ENCODE data around the gene TAS2R20. TPM values are rescaled to one million over a fixed set of nuclear protein-coding genes. Genes with fewer than 3 reads are reported as not detected.

The TAS2R20 gene
- total and polyA plus RNA-seq, 10 of the 15 experiments (the other 5 are each of a cell fraction or from before 2014, with no cell fraction given), result 0.07 to 3.9 (median 0.65) TPM

- 54% methylated on average over 4 of the region's 4 CpGs for WGBS (ENCODE audit: insufficient coverage, insufficient replicate concordance, low lambda C conversion rate, missing lambda C conversion rate)
- no peak for FAIRE-seq
Observed at GRCh38 chr12:10960211-10960610, 37.9 kb downstream of the TAS2R20 start.

GRCh38 chr12:10959804-10960203 lies 38.3 kb downstream of the TAS2R20 start:
- DNase-seq (ENCODE audit: low read depth, low spot score) (no peak), FAIRE-seq (no peak), ATAC-seq (no peak)
- Histone ChIP-seq H3K27me3 (replicated peaks in 1 of 2; ENCODE audit: control insufficient read depth in 2 of 2, insufficient read depth in 2 of 2, low read length in 1 of 2) (no peaks in the 10 kb centered on the region), H3K27ac (ENCODE audit: control insufficient read depth, insufficient read depth) (no peak overlapping the region), H3K79me2 (ENCODE audit: control insufficient read depth, insufficient read depth, low read length) (peaks cover 2% of the 10 kb centered on the region; the same call in 1 of the 2 replicates), H3K9ac (ENCODE audit: control insufficient read depth, insufficient read depth, low read length) (no peak overlapping the region), H3K4me3 (no peak overlapping the region), H3K4me1 (ENCODE audit: control insufficient read depth, insufficient read depth, low read length) (no peaks in the 10 kb centered on the region), H3K4me2 (ENCODE audit: control insufficient read depth, insufficient read depth) (no peak overlapping the region), H3K36me3 (ENCODE audit: control insufficient read depth in 2 of 2, insufficient read depth in 2 of 2, low read length in 1 of 2) (no peaks in the 10 kb centered on the region), H4K20me1 (ENCODE audit: control insufficient read depth, insufficient read depth) (no peaks in the 10 kb centered on the region), H3K9me3 (replicated peaks; ENCODE audit: control insufficient read depth, insufficient read depth, low read length) (no peaks in the 10 kb centered on the region), H2AFZ (ENCODE audit: control insufficient read depth, low read depth, low read length) (no peak overlapping the region)
- RAD21 ChIA-PET (ENCODE audit: unreplicated experiment), result no interaction called here
- POLR2A ChIA-PET, result no interaction called here
- in situ Hi-C loops (cut with MboI) (no loop called here), intact Hi-C loops (cut with micrococcal nuclease; ENCODE audit: unreplicated experiment) (loop anchor here (10.0 kb wide), 1 partner anchor 235 kb away; no protein-coding TSS in a partner anchor)
- WGBS (ENCODE audit: insufficient coverage, insufficient replicate concordance, low lambda C conversion rate, missing lambda C conversion rate), result 91% methylated on average over 2 of the region's 2 CpGs
- peak; percentile 32; the same call in 1 of the 2 replicates for TF ChIP-seq RAD21 (IDR thresholded peaks at IDR 0.05; ENCODE audit: insufficient read depth, low read depth, low read length)
- TF ChIP-seq SIX5 (IDR thresholded peaks at IDR 0.05; ENCODE audit: low read depth, low read length, severe bottlenecking), result no peak
- no peak for TF ChIP-seq ASH2L (IDR thresholded peaks at IDR 0.05; ENCODE audit: borderline replicate concordance, low read depth)
- TF ChIP-seq, protein P1, sequence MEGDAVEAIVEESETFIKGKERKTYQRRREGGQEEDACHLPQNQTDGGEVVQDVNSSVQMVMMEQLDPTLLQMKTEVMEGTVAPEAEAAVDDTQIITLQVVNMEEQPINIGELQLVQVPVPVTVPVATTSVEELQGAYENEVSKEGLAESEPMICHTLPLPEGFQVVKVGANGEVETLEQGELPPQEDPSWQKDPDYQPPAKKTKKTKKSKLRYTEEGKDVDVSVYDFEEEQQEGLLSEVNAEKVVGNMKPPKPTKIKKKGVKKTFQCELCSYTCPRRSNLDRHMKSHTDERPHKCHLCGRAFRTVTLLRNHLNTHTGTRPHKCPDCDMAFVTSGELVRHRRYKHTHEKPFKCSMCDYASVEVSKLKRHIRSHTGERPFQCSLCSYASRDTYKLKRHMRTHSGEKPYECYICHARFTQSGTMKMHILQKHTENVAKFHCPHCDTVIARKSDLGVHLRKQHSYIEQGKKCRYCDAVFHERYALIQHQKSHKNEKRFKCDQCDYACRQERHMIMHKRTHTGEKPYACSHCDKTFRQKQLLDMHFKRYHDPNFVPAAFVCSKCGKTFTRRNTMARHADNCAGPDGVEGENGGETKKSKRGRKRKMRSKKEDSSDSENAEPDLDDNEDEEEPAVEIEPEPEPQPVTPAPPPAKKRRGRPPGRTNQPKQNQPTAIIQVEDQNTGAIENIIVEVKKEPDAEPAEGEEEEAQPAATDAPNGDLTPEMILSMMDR (IDR thresholded peaks at IDR 0.05 in 2 of 3, conservative IDR thresholded peaks at IDR 0.05 in 1 of 3; ENCODE audit: control insufficient read depth in 2 of 3, extremely low read depth in 1 of 3, insufficient read depth in 1 of 3, low read depth in 3 of 3, low read length in 3 of 3), result peak in 2 of 3 experiments; percentile 1 to 25; a peak in 2 of 6 replicates
- no TSS peak for BruUV-seq (replicated peaks)
- SMC1A ChIA-PET (ENCODE audit: uncharacterized antibody, unreplicated experiment), result no interaction called here
- CTCF ChIA-PET, result no interaction called here

More at GRCh38 chr12:10960211-10960610, 37.9 kb downstream of the TAS2R20 start:
- ChIA-PET RAD21 (ENCODE audit: unreplicated experiment) (no interaction called here), SMC1A (ENCODE audit: uncharacterized antibody, unreplicated experiment) (no interaction called here), CTCF (no interaction called here), POLR2A (no interaction called here)
- no peak overlapping the region for H2AFZ ChIP-seq (ENCODE audit: control insufficient read depth, low read depth, low read length)
- no peak overlapping the region for H3K4me2 ChIP-seq (ENCODE audit: control insufficient read depth, insufficient read depth)
- no peak overlapping the region for H3K27ac ChIP-seq (ENCODE audit: control insufficient read depth, insufficient read depth)
- H3K4me1 ChIP-seq (ENCODE audit: control insufficient read depth, insufficient read depth, low read length), result no peaks in the 10 kb centered on the region
- H3K27me3 ChIP-seq (replicated peaks in 1 of 2; ENCODE audit: control insufficient read depth in 2 of 2, insufficient read depth in 2 of 2, low read length in 1 of 2), result no peaks in the 10 kb centered on the region
- ATAC-seq, result no peak
- no peak overlapping the region for H3K9ac ChIP-seq (ENCODE audit: control insufficient read depth, insufficient read depth, low read length)
- no peak for DNase-seq (ENCODE audit: low read depth, low spot score)
- intact Hi-C loops (cut with micrococcal nuclease; ENCODE audit: unreplicated experiment) (loop anchor here (10.0 kb wide), 1 partner anchor 235 kb away; no protein-coding TSS in a partner anchor), in situ Hi-C loops (cut with MboI) (no loop called here)
- H3K36me3 ChIP-seq (ENCODE audit: control insufficient read depth in 2 of 2, insufficient read depth in 2 of 2, low read length in 1 of 2), result no peaks in the 10 kb centered on the region
- no peaks in the 10 kb centered on the region for H4K20me1 ChIP-seq (ENCODE audit: control insufficient read depth, insufficient read depth)
- H3K9me3 ChIP-seq (replicated peaks; ENCODE audit: control insufficient read depth, insufficient read depth, low read length), result no peaks in the 10 kb centered on the region
- no peaks in the 10 kb centered on the region for H3K79me2 ChIP-seq (ENCODE audit: control insufficient read depth, insufficient read depth, low read length)
- TF ChIP-seq PAX8 (IDR thresholded peaks at IDR 0.05), result no peak
- no peak overlapping the region for H3K4me3 ChIP-seq
- no TSS peak for BruUV-seq (replicated peaks)

Data from GM12878 (cell line).